ENCODE results near the gene TMEM161B.

DNA sequence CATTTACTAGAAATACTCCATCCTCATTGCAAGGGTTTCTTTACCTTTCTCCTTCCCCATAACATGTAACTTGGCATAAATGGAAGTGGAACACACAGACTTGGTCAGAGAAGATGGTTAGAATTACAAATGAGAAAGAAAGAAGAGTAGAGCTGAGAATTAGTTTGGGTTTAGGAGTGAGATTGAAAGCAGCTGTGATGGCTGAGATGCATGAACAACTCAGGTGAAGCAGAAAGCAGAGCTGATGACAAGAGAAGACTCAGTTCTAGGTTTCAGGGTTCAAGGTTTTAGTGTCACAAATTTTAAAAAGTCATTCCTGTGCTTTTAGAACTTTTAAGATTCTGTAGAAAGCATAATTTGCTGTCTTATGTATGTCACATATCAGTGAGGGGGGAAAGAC lies 54.0 kb downstream of the TMEM161B start:
- TF ChIP-seq, protein P1, sequence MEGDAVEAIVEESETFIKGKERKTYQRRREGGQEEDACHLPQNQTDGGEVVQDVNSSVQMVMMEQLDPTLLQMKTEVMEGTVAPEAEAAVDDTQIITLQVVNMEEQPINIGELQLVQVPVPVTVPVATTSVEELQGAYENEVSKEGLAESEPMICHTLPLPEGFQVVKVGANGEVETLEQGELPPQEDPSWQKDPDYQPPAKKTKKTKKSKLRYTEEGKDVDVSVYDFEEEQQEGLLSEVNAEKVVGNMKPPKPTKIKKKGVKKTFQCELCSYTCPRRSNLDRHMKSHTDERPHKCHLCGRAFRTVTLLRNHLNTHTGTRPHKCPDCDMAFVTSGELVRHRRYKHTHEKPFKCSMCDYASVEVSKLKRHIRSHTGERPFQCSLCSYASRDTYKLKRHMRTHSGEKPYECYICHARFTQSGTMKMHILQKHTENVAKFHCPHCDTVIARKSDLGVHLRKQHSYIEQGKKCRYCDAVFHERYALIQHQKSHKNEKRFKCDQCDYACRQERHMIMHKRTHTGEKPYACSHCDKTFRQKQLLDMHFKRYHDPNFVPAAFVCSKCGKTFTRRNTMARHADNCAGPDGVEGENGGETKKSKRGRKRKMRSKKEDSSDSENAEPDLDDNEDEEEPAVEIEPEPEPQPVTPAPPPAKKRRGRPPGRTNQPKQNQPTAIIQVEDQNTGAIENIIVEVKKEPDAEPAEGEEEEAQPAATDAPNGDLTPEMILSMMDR (conservative IDR thresholded peaks at IDR 0.05; ENCODE audit: low read length): no peak
- TF ChIP-seq EZH2phosphoT487 (IDR thresholded peaks at IDR 0.05; ENCODE audit: borderline replicate concordance): no peak
